GM23338 (cell line): ENCODE measurements around the gene DPH5. TPM values are rescaled to one million over a fixed set of nuclear protein-coding genes. Genes with fewer than 3 reads are reported as not detected.
"Not testable (repeated sequence)": the region's sequence is repeated elsewhere in the genome, so short reads cannot be mapped to it uniquely, and the experiment has no call there.

Source experiments
- ATAC-seq: fragments of 200-7000 bp; cut with Tn5 transposase; 3 replicates; pipeline ENCODE4 v1.9.1; 2020
- DNase-seq: peaks from one replicate; pipeline ENCODE4 v3.0.0-alpha.2; 2015; ENCODE audit warnings: low spot score
- H2AFZ ChIP-seq: fragments of 200-600 bp; sonication (generic); 2 replicates; pipeline ENCODE4 v1.8.0; 2016; ENCODE audit warnings: antibody characterized with exemption, mild to moderate bottlenecking, moderate library complexity
- H3F3A ChIP-seq: fragments of 200-600 bp; sonication (generic); replicated peaks from 2 replicates; pipeline ENCODE4 v1.8.0; 2017; ENCODE audit warnings: antibody characterized with exemption, mixed run types, low read depth
- H3K27ac ChIP-seq: fragments of 200-600 bp; sonication (generic); 2 replicates; pipeline ENCODE4 v1.6.1; 2016; ENCODE audit warnings: low read depth
- H3K27me3 ChIP-seq: fragments of 200-600 bp; sonication (generic); 2 replicates; pipeline ENCODE4 v1.8.0; 2016; ENCODE audit warnings: mild to moderate bottlenecking, mixed run types, moderate library complexity; ENCODE audit not compliant: insufficient read depth
- H3K36me3 ChIP-seq: fragments of 200-600 bp; sonication (generic); 2 replicates; pipeline ENCODE4 v1.8.0; 2016; ENCODE audit warnings: mild to moderate bottlenecking; ENCODE audit not compliant: insufficient read depth
- H3K4me1 ChIP-seq: fragments of 200-600 bp; sonication (generic); 2 replicates; pipeline ENCODE4 v1.8.0; 2016; ENCODE audit warnings: mild to moderate bottlenecking, moderate library complexity; ENCODE audit not compliant: insufficient read depth
- H3K4me2 ChIP-seq: fragments of 200-600 bp; sonication (generic); 2 replicates; pipeline ENCODE4 v1.7.1; 2017; ENCODE audit warnings: mixed run types
- H3K4me3 ChIP-seq: fragments of 200-600 bp; sonication (generic); 2 replicates; pipeline ENCODE4 v1.6.1; 2016; ENCODE audit warnings: mixed run types
- H3K79me2 ChIP-seq: fragments of 200-600 bp; sonication (generic); replicated peaks from 2 replicates; pipeline ENCODE4 v1.8.0; 2017; ENCODE audit warnings: mild to moderate bottlenecking; ENCODE audit not compliant: insufficient read depth
- H3K9me2 ChIP-seq: fragments of 200-600 bp; sonication (generic); 2 replicates; pipeline ENCODE4 v1.8.0; 2017; ENCODE audit not compliant: insufficient read depth
- H4K20me1 ChIP-seq: fragments of 200-600 bp; sonication (generic); replicated peaks from 2 replicates; pipeline ENCODE4 v1.8.0; 2017; ENCODE audit warnings: mild to moderate bottlenecking; ENCODE audit not compliant: insufficient read depth
- H3K27ac Mint-ChIP-seq: 2 replicates; pipeline ENCODE4 v1.8.0; 2020; ENCODE audit warnings: inconsistent platforms, mild to moderate bottlenecking, moderate library complexity, mixed read lengths
- H3K27me3 Mint-ChIP-seq: 3 replicates; pipeline ENCODE4 v1.8.0; 2022; ENCODE audit warnings: low read depth, mild to moderate bottlenecking, moderate library complexity, mixed read lengths, inconsistent platforms; ENCODE audit not compliant: insufficient read depth, poor library complexity
- H3K36me3 Mint-ChIP-seq: 3 replicates; pipeline ENCODE4 v1.8.0; 2021; ENCODE audit warnings: low read depth, mild to moderate bottlenecking, inconsistent platforms, moderate library complexity, mixed read lengths
- H3K4me1 Mint-ChIP-seq: 3 replicates; pipeline ENCODE4 v1.8.0; 2020; ENCODE audit warnings: mild to moderate bottlenecking, inconsistent platforms, mixed read lengths
- H3K4me3 Mint-ChIP-seq: 3 replicates; pipeline ENCODE4 v1.8.0; 2021; ENCODE audit warnings: moderate library complexity, mild to moderate bottlenecking, inconsistent platforms, mixed read lengths
- H3K9me3 Mint-ChIP-seq: 3 replicates; pipeline ENCODE4 v1.8.0; 2020; ENCODE audit warnings: moderate library complexity, mild to moderate bottlenecking, inconsistent platforms, mixed read lengths
- CREB1 ChIP-seq: fragments of 250-450 bp; sonication (Bioruptor Pico); IDR thresholded peaks from 2 replicates; pipeline ENCODE4 v1.5.0; 2020; ENCODE audit warnings: low read depth, mild to moderate bottlenecking, moderate library complexity
- ETS1 ChIP-seq: IDR thresholded peaks from 2 replicates; pipeline ENCODE4 v1.6.1; 2016; ENCODE audit warnings: antibody characterized with exemption
- EZH2 ChIP-seq: fragments of 200-600 bp; sonication (generic); IDR thresholded peaks from one replicate; pipeline ENCODE4 v1.8.0; 2017; ENCODE audit warnings: antibody characterized with exemption, mild to moderate bottlenecking, low read depth; ENCODE audit not compliant: unreplicated experiment
- EZH2phosphoT487 ChIP-seq: fragments of 200-600 bp; sonication (generic); IDR thresholded peaks from one replicate; pipeline ENCODE4 v1.8.1; 2018; ENCODE audit warnings: antibody characterized with exemption; ENCODE audit not compliant: unreplicated experiment
- JUNB ChIP-seq: IDR thresholded peaks from one replicate; pipeline ENCODE4 v1.6.1; 2016; ENCODE audit warnings: antibody characterized with exemption; ENCODE audit not compliant: unreplicated experiment
- NANOG ChIP-seq: IDR thresholded peaks from 2 replicates; pipeline ENCODE4 v1.6.1; 2016; ENCODE audit warnings: antibody characterized with exemption, borderline replicate concordance
- REST ChIP-seq: IDR thresholded peaks from one replicate; pipeline ENCODE4 v1.6.1; 2018; ENCODE audit warnings: antibody characterized with exemption; ENCODE audit not compliant: unreplicated experiment
- ZNF114 ChIP-seq: fragments of 250-450 bp; sonication (Bioruptor Pico); IDR thresholded peaks from 2 replicates; pipeline ENCODE4 v1.5.0; 2020; ENCODE audit warnings: mild to moderate bottlenecking, moderate library complexity
- ZNF331 ChIP-seq: fragments of 250-450 bp; sonication (Bioruptor Pico); IDR thresholded peaks from 2 replicates; pipeline ENCODE4 v1.5.0; 2020; ENCODE audit warnings: low read depth, mild to moderate bottlenecking, moderate library complexity
- polyA plus RNA-seq: library from polyadenylated mRNA; unstranded; fragments of >200 nt; fragmentation: Nextera tagmentation; extraction: Ambion mirVana; gene quantifications from 2 replicates; pipeline ENCODE4 v1.2.1, GENCODE V29; 2016
- total RNA-seq: library from RNA; depleted of rRNA; stranded (reverse); fragments of >200 nt; shearing (Covaris generic); gene quantifications from 2 replicates; pipeline ENCODE4 v1.2.3, GENCODE V29; 2014
- TF ChIP-seq, protein P1 (sequence below): fragments of 250-450 bp; sonication (Bioruptor Pico); IDR thresholded peaks from 2 replicates; pipeline ENCODE4 v1.5.0; 2020; ENCODE audit warnings: mild to moderate bottlenecking, moderate library complexity

DPH5 gene
- total and polyA plus RNA-seq, 2 experiments from 2014 or later: 50.6 to 53.5 TPM

- Histone ChIP-seq H3K4me3 (no peak overlapping the region), H4K20me1 (no peaks in the 10 kb centered on the region), H3K36me3 (no peaks in the 10 kb centered on the region), H3F3A (no peaks in the 10 kb centered on the region), H3K27me3 (no peaks in the 10 kb centered on the region), H3K4me1 (peaks cover 53% of the 10 kb centered on the region), H3K27ac (no peak overlapping the region), H3K79me2 (no peaks in the 10 kb centered on the region; the same call in 1 of the 2 replicates), H2AFZ (no peak overlapping the region), H3K9me2 (no peaks in the 10 kb centered on the region), H3K4me2 (no peak overlapping the region)
- Mint-ChIP-seq H3K4me1 (peaks cover 48% of the 10 kb centered on the region), H3K27me3 (peaks cover 3% of the 10 kb centered on the region), H3K27ac (no peak overlapping the region), H3K4me3 (no peak overlapping the region), H3K9me3 (peaks cover 2% of the 10 kb centered on the region; the same call in 1 of the 3 replicates), H3K36me3 (peaks cover 26% of the 10 kb centered on the region)
- ATAC-seq: no peak
- TF ChIP-seq NANOG: no peak
- no peak for TF ChIP-seq JUNB
- no peak for TF ChIP-seq EZH2
- no peak for TF ChIP-seq REST
- no peak for TF ChIP-seq EZH2phosphoT487
- no peak for TF ChIP-seq ZNF114
- TF ChIP-seq, protein P1, sequence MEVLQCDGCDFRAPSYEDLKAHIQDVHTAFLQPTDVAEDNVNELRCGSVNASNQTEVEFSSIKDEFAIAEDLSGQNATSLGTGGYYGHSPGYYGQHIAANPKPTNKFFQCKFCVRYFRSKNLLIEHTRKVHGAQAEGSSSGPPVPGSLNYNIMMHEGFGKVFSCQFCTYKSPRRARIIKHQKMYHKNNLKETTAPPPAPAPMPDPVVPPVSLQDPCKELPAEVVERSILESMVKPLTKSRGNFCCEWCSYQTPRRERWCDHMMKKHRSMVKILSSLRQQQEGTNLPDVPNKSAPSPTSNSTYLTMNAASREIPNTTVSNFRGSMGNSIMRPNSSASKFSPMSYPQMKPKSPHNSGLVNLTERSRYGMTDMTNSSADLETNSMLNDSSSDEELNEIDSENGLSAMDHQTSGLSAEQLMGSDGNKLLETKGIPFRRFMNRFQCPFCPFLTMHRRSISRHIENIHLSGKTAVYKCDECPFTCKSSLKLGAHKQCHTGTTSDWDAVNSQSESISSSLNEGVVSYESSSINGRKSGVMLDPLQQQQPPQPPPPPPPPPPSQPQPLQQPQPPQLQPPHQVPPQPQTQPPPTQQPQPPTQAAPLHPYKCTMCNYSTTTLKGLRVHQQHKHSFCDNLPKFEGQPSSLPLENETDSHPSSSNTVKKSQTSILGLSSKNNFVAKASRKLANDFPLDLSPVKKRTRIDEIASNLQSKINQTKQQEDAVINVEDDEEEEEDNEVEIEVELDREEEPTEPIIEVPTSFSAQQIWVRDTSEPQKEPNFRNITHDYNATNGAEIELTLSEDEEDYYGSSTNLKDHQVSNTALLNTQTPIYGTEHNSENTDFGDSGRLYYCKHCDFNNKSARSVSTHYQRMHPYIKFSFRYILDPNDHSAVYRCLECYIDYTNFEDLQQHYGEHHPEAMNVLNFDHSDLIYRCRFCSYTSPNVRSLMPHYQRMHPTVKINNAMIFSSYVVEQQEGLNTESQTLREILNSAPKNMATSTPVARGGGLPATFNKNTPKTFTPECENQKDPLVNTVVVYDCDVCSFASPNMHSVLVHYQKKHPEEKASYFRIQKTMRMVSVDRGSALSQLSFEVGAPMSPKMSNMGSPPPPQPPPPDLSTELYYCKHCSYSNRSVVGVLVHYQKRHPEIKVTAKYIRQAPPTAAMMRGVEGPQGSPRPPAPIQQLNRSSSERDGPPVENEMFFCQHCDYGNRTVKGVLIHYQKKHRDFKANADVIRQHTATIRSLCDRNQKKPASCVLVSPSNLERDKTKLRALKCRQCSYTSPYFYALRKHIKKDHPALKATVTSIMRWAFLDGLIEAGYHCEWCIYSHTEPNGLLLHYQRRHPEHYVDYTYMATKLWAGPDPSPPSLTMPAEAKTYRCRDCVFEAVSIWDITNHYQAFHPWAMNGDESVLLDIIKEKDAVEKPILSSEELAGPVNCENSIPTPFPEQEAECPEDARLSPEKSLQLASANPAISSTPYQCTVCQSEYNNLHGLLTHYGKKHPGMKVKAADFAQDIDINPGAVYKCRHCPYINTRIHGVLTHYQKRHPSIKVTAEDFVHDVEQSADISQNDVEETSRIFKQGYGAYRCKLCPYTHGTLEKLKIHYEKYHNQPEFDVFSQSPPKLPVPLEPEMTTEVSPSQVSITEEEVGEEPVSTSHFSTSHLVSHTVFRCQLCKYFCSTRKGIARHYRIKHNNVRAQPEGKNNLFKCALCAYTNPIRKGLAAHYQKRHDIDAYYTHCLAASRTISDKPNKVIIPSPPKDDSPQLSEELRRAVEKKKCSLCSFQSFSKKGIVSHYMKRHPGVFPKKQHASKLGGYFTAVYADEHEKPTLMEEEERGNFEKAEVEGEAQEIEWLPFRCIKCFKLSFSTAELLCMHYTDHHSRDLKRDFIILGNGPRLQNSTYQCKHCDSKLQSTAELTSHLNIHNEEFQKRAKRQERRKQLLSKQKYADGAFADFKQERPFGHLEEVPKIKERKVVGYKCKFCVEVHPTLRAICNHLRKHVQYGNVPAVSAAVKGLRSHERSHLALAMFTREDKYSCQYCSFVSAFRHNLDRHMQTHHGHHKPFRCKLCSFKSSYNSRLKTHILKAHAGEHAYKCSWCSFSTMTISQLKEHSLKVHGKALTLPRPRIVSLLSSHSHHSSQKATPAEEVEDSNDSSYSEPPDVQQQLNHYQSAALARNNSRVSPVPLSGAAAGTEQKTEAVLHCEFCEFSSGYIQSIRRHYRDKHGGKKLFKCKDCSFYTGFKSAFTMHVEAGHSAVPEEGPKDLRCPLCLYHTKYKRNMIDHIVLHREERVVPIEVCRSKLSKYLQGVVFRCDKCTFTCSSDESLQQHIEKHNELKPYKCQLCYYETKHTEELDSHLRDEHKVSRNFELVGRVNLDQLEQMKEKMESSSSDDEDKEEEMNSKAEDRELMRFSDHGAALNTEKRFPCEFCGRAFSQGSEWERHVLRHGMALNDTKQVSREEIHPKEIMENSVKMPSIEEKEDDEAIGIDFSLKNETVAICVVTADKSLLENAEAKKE (CRISPR knock-in tag): no peak
- no peak for TF ChIP-seq CREB1 (CRISPR knock-in tag)
- TF ChIP-seq ZNF331 (CRISPR knock-in tag): no peak
- TF ChIP-seq ETS1: no peak
- DNase-seq: no peak
Measured at GRCh38 chr1:100953960-100954730, 71.4 kb downstream of the DPH5 start.

DNA sequence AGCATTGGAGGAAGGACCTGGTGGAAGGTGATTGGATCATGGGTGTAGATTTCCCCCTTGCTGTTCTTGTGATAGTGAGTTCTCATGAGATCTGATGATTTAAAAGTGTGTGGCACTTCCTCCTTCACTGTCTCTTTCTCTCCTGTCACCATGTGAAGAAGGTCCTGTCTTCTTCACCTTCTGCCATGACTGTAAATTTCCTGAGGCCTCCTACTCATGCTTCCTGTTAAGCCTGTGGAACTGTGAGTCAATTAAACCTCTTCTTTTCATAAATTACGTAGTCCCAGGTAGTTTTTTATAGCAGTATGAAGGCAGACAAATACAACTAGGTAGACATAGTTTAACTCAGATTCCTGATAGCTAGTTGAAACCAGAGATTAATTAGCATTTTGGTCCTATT lies 72.6 kb downstream of the DPH5 start:
- Mint-ChIP-seq H3K27ac (peak overlapping the region; percentile 77), H3K9me3 (peaks cover 14% of the 10 kb centered on the region; the same call in 2 of the 3 replicates), H3K4me1 (peaks cover 57% of the 10 kb centered on the region), H3K36me3 (peaks cover 37% of the 10 kb centered on the region)
- H3K36me3 ChIP-seq, H3K4me3 ChIP-seq, H3K9me2 ChIP-seq, H2AFZ ChIP-seq, H3K27me3 ChIP-seq, H3K27me3 Mint-ChIP-seq, DNase-seq, H3F3A ChIP-seq, ATAC-seq, H4K20me1 ChIP-seq, H3K4me3 Mint-ChIP-seq: not testable (repeated sequence)
- peaks cover 11% of the 10 kb centered on the region for H3K79me2 ChIP-seq
- peak overlapping the region; percentile 3; the same call in 1 of the 2 replicates for H3K27ac ChIP-seq
- H3K4me1 ChIP-seq: peaks cover 60% of the 10 kb centered on the region
- peak overlapping the region; percentile 20; the same call in 1 of the 2 replicates for H3K4me2 ChIP-seq
